Activated CD4-positive, alpha-beta T cell treated with anti-CD3 and anti-CD28 coated beads, Interleukin-2, amount 50 U/mL, for 1 hour (primary cell): ENCODE measurements around the gene BMI1.

Experiments used
- DNase-seq: peaks from one replicate; pipeline ENCODE4 v3.0.0-alpha.2; 2020

Gene BMI1

GRCh38 chr10:22368981-22369380 lies 48.1 kb downstream of the BMI1 start:
- DNase-seq, result no peak

DNA sequence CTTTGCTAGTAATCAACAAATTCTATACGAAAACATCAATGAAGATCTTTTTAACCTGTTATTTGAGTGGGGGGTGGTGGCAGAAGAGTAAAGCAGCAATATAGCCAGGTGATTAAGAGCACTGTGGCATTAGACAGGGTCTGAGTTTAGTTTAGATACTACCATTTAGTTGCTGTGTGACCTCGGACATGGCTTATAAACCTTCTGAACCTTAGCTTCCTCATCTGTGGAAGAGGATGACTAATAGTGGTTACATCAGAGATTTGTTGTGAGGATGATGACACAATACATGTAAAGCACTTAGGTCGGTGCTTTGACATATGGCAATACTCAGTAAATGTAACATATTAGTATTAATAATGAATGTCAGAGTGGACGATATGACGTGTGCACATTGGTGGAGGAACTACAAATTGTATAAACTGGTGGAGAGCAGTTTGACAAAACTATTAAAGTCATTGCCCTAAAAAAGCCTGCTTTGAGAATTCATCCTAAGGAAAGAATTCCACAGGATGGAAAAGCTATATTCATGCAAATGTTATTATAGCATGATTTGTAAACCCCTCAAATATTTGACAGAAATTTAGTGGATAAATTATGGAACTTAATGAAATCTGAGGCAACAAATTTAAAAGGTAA lies 48.7 kb downstream of the BMI1 start:
- DNase-seq, result no peak

- DNase-seq, result no peak
Observed at GRCh38 chr10:22370320-22370719, 49.4 kb downstream of the BMI1 start.

DNA sequence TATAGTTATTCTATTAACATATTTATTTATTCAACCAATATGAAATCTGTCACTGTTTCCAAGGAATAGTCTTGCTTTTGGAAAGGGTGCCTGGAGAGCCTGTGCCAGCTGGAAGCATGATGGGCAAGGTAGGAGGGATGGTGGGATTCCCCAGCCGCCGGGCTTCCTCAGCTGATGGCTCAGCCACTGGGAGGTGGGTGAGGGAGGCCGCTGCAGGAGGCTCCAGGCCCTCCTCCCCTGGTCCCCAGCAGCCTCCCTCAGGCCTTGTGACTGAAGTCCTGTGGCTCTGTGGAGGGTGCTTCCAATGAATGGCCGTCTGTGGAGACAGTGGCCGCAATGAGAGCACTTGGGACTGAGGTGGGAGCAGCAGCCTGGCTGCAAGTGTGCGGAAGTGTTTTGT lies 51.4 kb downstream of the BMI1 start:
- no peak for DNase-seq

GRCh38 chr10:22372917-22373316 lies 52.0 kb downstream of the BMI1 start:
- DNase-seq, result no peak

- DNase-seq, result no peak
Observed at GRCh38 chr10:22374489-22375126, 53.7 kb downstream of the BMI1 start.

GRCh38 chr10:22379059-22379458 lies 58.2 kb downstream of the BMI1 start:
- no peak for DNase-seq
